NCI-H345 (cell line): ENCODE measurements around the gene CD59.
"Not testable (repeated sequence)": the region's sequence is repeated elsewhere in the genome, so short reads cannot be mapped to it uniquely, and the experiment has no call there.

Source experiments
- DNase-seq: peaks from one replicate; lab custom pipeline; 2025; lab: John Stamatoyannopoulos, UW

The CD59 gene

GRCh38 chr11:33742249-33742851 is 6.1 kb upstream of the CD59 start:
- DNase-seq: no peak

GRCh38 chr11:33741806-33742205 is 5.6 kb upstream of the CD59 start:
- no peak for DNase-seq

GRCh38 chr11:33737362-33737821 is 1.2 kb upstream of the CD59 start:
- no peak for DNase-seq

GRCh38 chr11:33735271-33736147 is 714 bp downstream of the CD59 start:
- DNase-seq: peak; percentile 30

GRCh38 chr11:33734441-33735270 is 1.6 kb downstream of the CD59 start:
- DNase-seq: no peak

- DNase-seq: no peak
These were observed 2.2 kb downstream of the CD59 start for GRCh38 chr11:33733980-33734379.

GRCh38 chr11:33731723-33732531 is 4.3 kb downstream of the CD59 start:
- no peak for DNase-seq

GRCh38 chr11:33730716-33731115 is 5.5 kb downstream of the CD59 start:
- DNase-seq: no peak

- not testable (repeated sequence) for DNase-seq
These were observed 7.1 kb downstream of the CD59 start for GRCh38 chr11:33729072-33729664.

GRCh38 chr11:33727539-33727938 is 8.7 kb downstream of the CD59 start:
- not testable (repeated sequence) for DNase-seq

GRCh38 chr11:33725496-33725895 is 10.7 kb downstream of the CD59 start:
- no peak for DNase-seq

GRCh38 chr11:33724644-33725035 is 11.6 kb downstream of the CD59 start:
- no peak for DNase-seq

GRCh38 chr11:33723238-33723881 is 12.9 kb downstream of the CD59 start:
- no peak for DNase-seq

- DNase-seq: no peak
These were observed 13.5 kb downstream of the CD59 start for GRCh38 chr11:33722590-33723234.

- DNase-seq: no peak
These were observed 14.2 kb downstream of the CD59 start for GRCh38 chr11:33721984-33722383.

GRCh38 chr11:33721426-33721825 is 14.8 kb downstream of the CD59 start:
- DNase-seq: no peak

GRCh38 chr11:33719587-33719986 is 16.6 kb downstream of the CD59 start:
- DNase-seq: no peak

GRCh38 chr11:33718440-33718839 is 17.8 kb downstream of the CD59 start:
- no peak for DNase-seq

GRCh38 chr11:33716243-33716642 is 20.0 kb downstream of the CD59 start:
- no peak for DNase-seq

- DNase-seq: no peak
These were observed 22.3 kb downstream of the CD59 start for GRCh38 chr11:33713856-33714398.
